HG03064 (cell line): Measurements from ENCODE around the gene TASOR2.

Experiments used
- ATAC-seq: cut with Tn5 transposase; IDR thresholded peaks from one replicate; pipeline ENCODE4 v1.9.1; 2021; ENCODE audit warnings: low read depth; ENCODE audit not compliant: unreplicated experiment

TASOR2 gene

GRCh38 chr10:5679606-5680005, 5.0 kb upstream of the TASOR2 start:
- ATAC-seq: no peak

- ATAC-seq: no peak
These were observed 2.7 kb upstream of the TASOR2 start for GRCh38 chr10:5681930-5682329.

GRCh38 chr10:5683065-5683464, 1.6 kb upstream of the TASOR2 start:
- no peak for ATAC-seq

GRCh38 chr10:5684971-5685763, 529 bp downstream of the TASOR2 start:
- peak; percentile 38 for ATAC-seq

- ATAC-seq: no peak
These were observed 1.2 kb downstream of the TASOR2 start for GRCh38 chr10:5685764-5686240.

GRCh38 chr10:5688587-5688986, 3.9 kb downstream of the TASOR2 start:
- no peak for ATAC-seq

- ATAC-seq: no peak
These were observed 7.1 kb downstream of the TASOR2 start for GRCh38 chr10:5691786-5692185.

GRCh38 chr10:5692461-5693358, 8.1 kb downstream of the TASOR2 start:
- peak; percentile 68 for ATAC-seq

GRCh38 chr10:5694573-5694972, 9.9 kb downstream of the TASOR2 start:
- no peak for ATAC-seq

GRCh38 chr10:5697342-5697741, 12.7 kb downstream of the TASOR2 start:
- ATAC-seq: no peak

GRCh38 chr10:5698062-5698461, 13.4 kb downstream of the TASOR2 start:
- no peak for ATAC-seq

- ATAC-seq: no peak
These were observed 23.7 kb downstream of the TASOR2 start for GRCh38 chr10:5708356-5708755.

GRCh38 chr10:5709865-5710264, 25.2 kb downstream of the TASOR2 start:
- no peak for ATAC-seq

GRCh38 chr10:5710859-5711258, 26.2 kb downstream of the TASOR2 start:
- no peak for ATAC-seq

- no peak for ATAC-seq
These were observed 27.0 kb downstream of the TASOR2 start for GRCh38 chr10:5711642-5712041.

- ATAC-seq: no peak
These were observed 34.9 kb downstream of the TASOR2 start for GRCh38 chr10:5719546-5719945.

GRCh38 chr10:5720182-5720581, 35.5 kb downstream of the TASOR2 start:
- ATAC-seq: no peak

GRCh38 chr10:5723692-5724091, 39.1 kb downstream of the TASOR2 start:
- no peak for ATAC-seq

- ATAC-seq: no peak
These were observed 46.1 kb downstream of the TASOR2 start for GRCh38 chr10:5730766-5731165.

GRCh38 chr10:5731559-5731958, 46.9 kb downstream of the TASOR2 start:
- no peak for ATAC-seq

- ATAC-seq: no peak
These were observed 47.5 kb downstream of the TASOR2 start for GRCh38 chr10:5732141-5732540.
